ENCODE results near the gene NSUN4.

Gene NSUN4

GRCh38 chr1:46368791-46369190 lies 28.2 kb downstream of the NSUN4 start:
- DNase-seq, result no peak

GRCh38 chr1:46369542-46370213 lies 29.1 kb downstream of the NSUN4 start:
- no peak for DNase-seq

- DNase-seq, result no peak
These were observed 29.6 kb downstream of the NSUN4 start for GRCh38 chr1:46370214-46370633.

- DNase-seq, result no peak
These were observed 31.8 kb downstream of the NSUN4 start for GRCh38 chr1:46372431-46372830.

GRCh38 chr1:46379996-46380395 lies 39.4 kb downstream of the NSUN4 start:
- DNase-seq, result no peak

GRCh38 chr1:46380508-46380907 lies 39.9 kb downstream of the NSUN4 start:
- no peak for DNase-seq

GRCh38 chr1:46393510-46393909 lies 52.9 kb downstream of the NSUN4 start:
- DNase-seq, result no peak

- peak; percentile 41 for DNase-seq
These were observed 53.7 kb downstream of the NSUN4 start, which contains the start of gene FAAH for GRCh38 chr1:46394108-46394871. Gene FAAH (plus strand): TSS chr1:46394317. CDS start chr1:46394349, 32 bp downstream.

GRCh38 chr1:46394872-46395465 lies 54.4 kb downstream of the NSUN4 start:
- DNase-seq, result no peak

- no peak for DNase-seq
These were observed 56.1 kb downstream of the NSUN4 start for GRCh38 chr1:46396441-46397398.

- DNase-seq, result no peak
These were observed 58.7 kb downstream of the NSUN4 start for GRCh38 chr1:46399307-46399706.

- DNase-seq, result no peak
These were observed 59.8 kb downstream of the NSUN4 start for GRCh38 chr1:46400421-46400820.

- DNase-seq, result no peak
These were observed 60.7 kb downstream of the NSUN4 start for GRCh38 chr1:46401154-46401913.

GRCh38 chr1:46401964-46402626 lies 61.5 kb downstream of the NSUN4 start:
- DNase-seq, result peak; percentile 33

- DNase-seq, result no peak
These were observed 63.3 kb downstream of the NSUN4 start for GRCh38 chr1:46403916-46404315.

GRCh38 chr1:46404482-46405196 lies 64.0 kb downstream of the NSUN4 start:
- no peak for DNase-seq

- no peak for DNase-seq
These were observed 64.6 kb downstream of the NSUN4 start for GRCh38 chr1:46405197-46405555.

- DNase-seq, result no peak
These were observed 65.1 kb downstream of the NSUN4 start for GRCh38 chr1:46405724-46406123.

GRCh38 chr1:46406881-46407608 lies 66.4 kb downstream of the NSUN4 start:
- DNase-seq, result no peak

GRCh38 chr1:46407636-46408035 lies 67.0 kb downstream of the NSUN4 start:
- DNase-seq, result no peak
